AG09319 (cell line): ENCODE measurements around the gene UBE2V1.

Source experiments
- DNase-seq: peaks from one replicate; pipeline ENCODE4 v3.0.0-alpha.2; 2010; ENCODE audit warnings: low read depth; ENCODE audit errors: extremely low read depth
- TF ChIP-seq, protein P1 (sequence below): IDR thresholded peaks from 2 replicates; pipeline ENCODE4 v1.5.1; 2011; ENCODE audit warnings: low read depth, mild to moderate bottlenecking, inconsistent platforms, low read length, moderate library complexity

UBE2V1 gene

DNA sequence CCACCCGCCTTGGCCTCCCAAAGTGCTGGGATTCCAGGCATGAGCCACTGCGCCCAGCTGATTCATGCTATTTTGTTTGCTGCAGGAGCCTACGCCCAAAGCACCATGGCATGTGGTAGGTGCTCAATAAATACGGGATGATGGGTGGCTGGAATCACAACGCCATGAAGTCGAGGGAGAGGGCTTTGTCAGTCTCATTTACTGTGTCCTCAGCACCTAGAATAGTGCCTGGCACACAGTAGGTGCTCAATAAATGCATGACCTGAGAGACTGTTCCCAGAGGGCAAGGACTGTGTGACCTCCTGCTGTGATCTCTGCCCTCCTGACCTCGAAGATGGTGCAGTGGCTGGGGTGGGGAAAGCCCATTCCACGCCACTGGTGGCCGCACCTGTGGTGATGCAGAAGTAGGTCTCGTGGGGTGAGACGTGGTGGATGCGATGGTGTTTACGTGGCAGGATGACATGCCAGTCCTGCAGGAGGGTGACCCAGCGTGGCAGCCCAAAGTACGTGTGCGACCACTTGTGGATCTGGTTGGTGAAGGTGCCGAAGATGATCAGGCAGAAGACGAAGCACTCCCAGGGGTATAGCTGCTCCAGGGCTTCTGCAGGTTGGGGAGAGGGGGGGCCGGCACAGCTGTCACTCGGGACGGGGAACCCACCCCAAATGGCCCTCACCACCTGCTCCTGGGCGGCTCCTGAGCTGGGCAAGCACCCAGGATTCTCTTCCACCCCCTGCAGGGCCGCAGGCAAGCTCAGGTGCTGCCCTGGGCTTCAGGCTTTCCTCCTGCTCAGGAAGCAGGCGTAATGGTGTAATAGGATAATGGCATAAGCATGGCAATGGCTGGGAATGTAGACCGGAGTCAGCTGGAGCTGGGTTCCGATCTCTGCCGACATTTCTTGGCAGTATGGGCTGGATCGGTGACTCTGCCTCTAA, 14.9 kb upstream of the UBE2V1 start:
- DNase-seq: no peak
- TF ChIP-seq, protein P1, sequence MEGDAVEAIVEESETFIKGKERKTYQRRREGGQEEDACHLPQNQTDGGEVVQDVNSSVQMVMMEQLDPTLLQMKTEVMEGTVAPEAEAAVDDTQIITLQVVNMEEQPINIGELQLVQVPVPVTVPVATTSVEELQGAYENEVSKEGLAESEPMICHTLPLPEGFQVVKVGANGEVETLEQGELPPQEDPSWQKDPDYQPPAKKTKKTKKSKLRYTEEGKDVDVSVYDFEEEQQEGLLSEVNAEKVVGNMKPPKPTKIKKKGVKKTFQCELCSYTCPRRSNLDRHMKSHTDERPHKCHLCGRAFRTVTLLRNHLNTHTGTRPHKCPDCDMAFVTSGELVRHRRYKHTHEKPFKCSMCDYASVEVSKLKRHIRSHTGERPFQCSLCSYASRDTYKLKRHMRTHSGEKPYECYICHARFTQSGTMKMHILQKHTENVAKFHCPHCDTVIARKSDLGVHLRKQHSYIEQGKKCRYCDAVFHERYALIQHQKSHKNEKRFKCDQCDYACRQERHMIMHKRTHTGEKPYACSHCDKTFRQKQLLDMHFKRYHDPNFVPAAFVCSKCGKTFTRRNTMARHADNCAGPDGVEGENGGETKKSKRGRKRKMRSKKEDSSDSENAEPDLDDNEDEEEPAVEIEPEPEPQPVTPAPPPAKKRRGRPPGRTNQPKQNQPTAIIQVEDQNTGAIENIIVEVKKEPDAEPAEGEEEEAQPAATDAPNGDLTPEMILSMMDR: no peak

DNA sequence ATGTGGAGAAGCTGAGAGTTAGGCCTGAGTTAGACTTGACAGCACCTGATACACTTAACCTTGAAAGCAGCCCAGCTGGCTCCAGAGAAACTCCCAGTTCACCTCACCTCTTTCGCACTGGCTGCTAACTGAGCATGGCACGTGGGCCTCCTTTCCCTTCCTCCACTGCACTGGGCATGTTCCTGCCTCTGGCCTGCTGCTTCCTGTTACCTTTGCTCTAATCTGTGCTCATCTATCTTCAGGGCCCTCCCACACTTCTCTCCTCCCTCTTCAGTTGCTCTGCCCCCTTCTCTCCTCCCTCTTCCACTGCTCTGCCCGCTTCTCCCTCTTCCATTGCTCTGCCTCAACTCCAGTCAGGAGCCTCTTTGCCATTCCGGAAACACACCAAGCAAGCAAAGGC, 13.7 kb upstream of the UBE2V1 start:
- DNase-seq: no peak
- TF ChIP-seq, protein P1: no peak

DNA sequence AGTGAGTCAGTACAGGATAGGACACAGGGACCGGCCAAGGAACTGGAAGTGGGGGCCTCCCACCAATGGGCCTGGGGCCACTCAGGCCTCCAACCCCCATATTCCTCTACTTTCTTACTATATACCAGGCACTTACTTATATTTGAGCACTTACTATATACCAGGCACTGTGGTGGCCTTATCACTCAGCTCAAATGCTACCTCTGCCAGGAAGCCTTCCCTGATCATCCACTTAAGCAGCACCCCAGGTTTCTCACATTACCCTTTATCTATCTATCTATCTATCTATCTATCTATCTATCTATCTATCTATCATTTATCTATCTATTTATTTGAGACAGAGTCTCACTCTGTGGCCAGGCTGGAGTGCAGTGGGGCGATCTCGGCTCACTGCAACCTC, 12.3 kb upstream of the UBE2V1 start:
- DNase-seq: no peak
- TF ChIP-seq, protein P1: no peak

DNA sequence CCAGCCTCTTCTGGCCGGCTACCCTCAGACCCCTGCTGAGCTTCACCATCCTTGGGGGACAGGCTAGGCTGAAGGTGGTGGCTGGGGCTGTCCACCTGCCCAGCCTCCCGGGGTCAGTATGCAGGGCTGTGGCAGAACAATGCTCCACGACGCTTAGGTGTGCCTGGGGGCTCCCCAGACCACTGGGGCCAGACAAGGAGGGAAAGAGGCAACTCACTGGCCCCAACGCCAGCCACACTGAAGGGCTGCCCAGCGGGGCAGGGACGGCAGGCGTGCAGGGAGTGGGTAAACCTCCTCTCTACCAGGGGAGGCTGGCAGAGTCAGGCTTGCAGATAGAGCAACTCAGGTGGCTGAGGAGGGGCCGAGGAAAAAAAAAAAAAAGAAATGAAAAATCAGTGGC, 11.5 kb upstream of the UBE2V1 start:
- TF ChIP-seq, protein P1: no peak
- no peak for DNase-seq

DNA sequence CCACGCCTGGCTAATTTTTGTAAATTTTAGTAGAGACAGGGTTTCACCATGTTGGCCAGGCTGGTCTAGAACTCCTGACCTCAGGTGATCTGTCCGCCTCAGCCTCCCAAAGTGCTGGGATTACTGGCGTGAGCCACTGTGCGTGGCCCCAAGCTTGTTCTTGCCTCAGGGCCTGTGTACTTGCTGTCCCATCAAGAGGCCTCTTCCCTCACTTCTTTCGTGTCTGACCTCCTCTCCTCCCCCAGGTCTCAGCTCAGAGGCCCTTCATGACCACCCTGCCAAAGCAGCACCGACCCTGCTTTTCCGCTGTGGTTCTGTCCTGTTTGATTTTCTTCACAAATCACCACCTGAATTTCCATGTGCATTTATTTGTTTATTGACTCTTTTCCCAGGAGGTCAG, 10.5 kb upstream of the UBE2V1 start:
- no peak for DNase-seq
- TF ChIP-seq, protein P1: no peak

DNA sequence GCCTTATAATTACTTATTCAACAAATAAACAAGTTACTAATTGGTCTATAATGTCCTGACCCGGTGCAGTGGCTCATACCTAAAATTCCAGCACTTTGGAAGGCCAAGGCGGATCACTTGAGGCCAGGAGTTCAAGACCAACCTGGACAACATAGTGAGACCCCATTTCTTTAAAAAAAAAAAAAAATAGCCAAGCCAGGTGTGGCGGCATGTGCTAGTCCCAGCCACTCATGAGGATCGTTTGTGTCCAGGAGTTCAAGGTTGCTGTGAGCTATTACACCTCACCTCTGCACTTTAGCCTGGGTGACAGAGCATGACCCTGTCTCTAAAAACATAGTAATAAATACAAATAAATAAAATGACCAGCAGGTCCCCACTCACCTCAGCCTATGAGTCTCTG, 9.8 kb upstream of the UBE2V1 start:
- no peak for DNase-seq

DNA sequence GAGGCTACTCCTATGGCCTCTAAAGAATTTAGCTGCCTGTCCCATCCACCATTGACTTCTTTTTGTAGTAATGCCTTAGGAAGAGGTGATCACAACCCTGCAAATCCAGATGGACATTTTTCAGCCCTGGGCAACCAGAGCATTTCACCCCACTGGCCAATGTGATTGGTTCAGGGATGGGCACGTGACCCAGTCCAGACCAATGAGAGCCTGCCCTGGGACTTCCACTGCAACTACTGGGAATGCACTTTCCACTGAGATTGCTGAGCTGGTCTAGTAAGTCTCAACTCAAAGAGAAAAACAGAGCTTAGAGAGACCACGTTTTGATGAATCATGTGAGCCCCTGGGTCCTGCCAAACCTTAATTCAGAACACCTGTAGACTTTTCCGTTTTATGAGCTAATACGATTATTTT, 8.9 kb upstream of the UBE2V1 start:
- TF ChIP-seq, protein P1: no peak
- DNase-seq: no peak

More for the DNA sequence above, 9.8 kb upstream of the UBE2V1 start:
- TF ChIP-seq, protein P1: no peak
